ENCODE results near the gene SRR.

Gene SRR

DNA sequence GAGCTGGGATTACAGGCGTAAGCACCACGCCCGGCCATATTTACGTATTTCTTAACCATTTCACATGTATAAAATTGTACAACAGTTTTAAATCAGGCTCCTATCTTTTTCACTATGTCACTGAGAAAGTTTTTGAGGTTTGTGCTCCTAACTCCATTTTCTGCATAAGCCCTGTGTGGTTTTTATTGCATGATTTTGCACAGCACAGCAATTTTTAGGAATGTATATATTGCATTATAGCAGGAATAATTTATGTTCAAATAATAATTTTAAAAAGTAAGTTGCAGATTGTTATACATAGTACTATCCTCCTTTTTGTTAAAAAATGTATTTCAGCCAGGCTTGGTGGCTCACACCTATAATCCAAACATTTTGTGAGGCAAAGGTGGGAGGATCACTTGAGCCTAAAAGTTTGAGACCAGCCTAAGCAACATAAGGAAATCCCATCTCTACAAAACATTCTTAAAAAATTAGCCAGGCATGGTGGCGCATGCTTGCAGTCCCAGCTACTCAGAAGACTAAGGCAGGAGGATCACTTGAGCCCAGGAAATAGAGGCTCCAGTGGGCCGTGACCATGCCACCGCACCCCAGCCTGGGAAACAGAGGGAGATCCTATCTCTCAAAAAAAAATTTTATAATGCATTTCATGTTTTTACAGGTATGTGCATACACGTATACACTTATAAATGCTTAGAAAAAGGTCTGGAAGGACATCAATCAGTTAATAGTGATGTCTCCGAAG lies 26.1 kb upstream of the SRR start:
- no peak for DNase-seq (ENCODE audit: low read depth)
- no peak overlapping the region for H3K4me3 ChIP-seq (ENCODE audit: low read depth, low read length)
- TF ChIP-seq, protein P1, sequence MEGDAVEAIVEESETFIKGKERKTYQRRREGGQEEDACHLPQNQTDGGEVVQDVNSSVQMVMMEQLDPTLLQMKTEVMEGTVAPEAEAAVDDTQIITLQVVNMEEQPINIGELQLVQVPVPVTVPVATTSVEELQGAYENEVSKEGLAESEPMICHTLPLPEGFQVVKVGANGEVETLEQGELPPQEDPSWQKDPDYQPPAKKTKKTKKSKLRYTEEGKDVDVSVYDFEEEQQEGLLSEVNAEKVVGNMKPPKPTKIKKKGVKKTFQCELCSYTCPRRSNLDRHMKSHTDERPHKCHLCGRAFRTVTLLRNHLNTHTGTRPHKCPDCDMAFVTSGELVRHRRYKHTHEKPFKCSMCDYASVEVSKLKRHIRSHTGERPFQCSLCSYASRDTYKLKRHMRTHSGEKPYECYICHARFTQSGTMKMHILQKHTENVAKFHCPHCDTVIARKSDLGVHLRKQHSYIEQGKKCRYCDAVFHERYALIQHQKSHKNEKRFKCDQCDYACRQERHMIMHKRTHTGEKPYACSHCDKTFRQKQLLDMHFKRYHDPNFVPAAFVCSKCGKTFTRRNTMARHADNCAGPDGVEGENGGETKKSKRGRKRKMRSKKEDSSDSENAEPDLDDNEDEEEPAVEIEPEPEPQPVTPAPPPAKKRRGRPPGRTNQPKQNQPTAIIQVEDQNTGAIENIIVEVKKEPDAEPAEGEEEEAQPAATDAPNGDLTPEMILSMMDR (IDR thresholded peaks at IDR 0.05; ENCODE audit: insufficient read depth, low read depth, low read length, missing control alignments) = no peak

DNA sequence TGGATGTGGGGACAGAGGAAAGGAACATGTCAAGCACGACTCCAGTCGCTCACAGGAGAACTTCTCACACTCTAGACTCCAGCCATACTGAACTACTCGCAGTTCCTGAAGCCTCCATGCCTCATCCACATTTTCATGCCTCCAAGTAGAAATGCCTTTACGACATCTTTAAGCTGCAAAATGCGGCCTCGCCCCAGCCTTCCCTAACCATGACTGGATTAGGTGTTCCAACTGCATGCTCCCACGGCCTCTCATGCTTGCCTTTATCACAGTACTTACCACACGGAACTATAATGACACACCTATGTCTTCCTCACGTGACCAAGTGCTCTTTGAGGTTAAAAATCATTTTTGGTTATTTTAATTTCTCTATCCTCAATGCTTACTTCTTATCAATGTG lies 24.0 kb upstream of the SRR start:
- DNase-seq (ENCODE audit: low read depth) = no peak
- H3K4me3 ChIP-seq (ENCODE audit: low read depth, low read length) = no peak overlapping the region
- TF ChIP-seq, protein P1 (IDR thresholded peaks at IDR 0.05; ENCODE audit: insufficient read depth, low read depth, low read length, missing control alignments) = no peak

DNA sequence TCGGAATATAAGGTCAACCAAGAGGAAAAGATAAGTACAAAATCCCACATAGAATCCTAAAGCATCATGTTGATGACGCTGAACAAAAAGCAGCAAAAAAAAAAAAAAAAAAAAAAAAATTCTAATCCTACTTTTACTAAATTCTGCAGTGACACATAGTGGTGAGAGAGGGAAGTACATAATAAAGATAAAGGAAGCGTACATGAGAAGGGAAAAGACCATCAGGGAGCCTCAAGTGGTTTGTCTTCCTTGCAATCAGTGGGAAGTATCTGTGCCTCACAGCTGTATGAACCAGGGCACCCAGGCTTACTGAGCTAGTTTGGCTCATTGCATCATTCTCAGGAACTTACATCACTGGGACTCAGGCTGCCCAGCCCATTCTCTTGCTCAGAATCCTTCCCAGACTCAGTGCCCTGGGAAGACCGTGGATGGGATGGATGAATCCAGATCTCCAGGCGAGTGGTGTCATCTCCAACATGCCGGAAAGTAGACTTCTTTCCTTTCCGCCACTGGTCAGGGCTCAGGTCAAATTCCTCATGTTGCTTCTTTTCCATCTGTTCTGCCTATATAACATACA lies 21.4 kb upstream of the SRR start:
- peak; percentile 75 for DNase-seq (ENCODE audit: low read depth)
- TF ChIP-seq, protein P1 (IDR thresholded peaks at IDR 0.05; ENCODE audit: insufficient read depth, low read depth, low read length, missing control alignments) = peak; percentile 48
- H3K4me3 ChIP-seq (ENCODE audit: low read depth, low read length) = no peak overlapping the region

DNA sequence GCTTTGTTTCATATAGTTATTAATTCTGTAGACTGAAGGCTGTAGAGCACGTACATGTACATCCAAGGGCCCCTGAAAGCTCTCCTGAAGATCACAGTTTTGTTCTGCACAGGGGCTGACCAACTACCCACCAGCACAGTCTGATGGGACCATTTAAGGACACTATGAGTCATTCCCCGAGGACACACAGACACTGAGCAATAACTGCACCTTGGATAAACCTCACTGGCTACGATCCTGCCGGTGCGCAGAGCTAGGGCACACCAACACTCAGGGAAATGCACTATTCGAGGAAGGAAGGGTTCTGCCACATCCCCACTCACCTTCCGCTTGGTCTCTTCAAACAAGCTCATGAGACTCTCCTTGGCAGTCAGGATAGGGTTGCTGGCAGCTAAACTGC lies 20.4 kb upstream of the SRR start:
- no peak for DNase-seq (ENCODE audit: low read depth)
- TF ChIP-seq, protein P1 (IDR thresholded peaks at IDR 0.05; ENCODE audit: insufficient read depth, low read depth, low read length, missing control alignments) = no peak
- H3K4me3 ChIP-seq (ENCODE audit: low read depth, low read length) = no peak overlapping the region

DNA sequence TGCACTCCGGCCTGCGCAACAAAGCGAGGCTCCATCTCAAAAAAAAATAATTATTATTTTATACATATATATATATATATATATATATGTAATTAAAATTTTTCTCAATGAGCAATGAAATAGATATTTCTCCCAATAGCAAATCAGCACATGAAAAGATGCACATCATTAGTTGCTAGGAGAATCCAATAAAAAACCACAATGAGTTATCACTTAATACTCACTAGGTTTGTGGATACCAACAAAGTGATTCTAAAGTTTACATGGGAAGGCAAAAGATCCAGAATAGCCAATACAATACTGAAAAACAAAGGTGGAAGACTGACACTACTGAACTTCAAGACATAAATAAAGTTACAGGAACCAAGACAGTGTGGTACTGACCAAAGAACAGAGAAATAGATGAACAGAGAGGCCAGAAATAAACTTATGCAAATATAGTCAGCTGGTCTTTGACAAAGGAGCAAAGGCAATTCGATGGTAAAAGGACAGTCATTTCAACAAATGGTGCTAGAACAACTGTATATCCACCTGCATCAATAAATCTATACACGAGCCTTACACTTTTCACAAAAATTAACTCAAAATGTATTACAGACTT lies 13.8 kb upstream of the SRR start:
- TF ChIP-seq, protein P1 (IDR thresholded peaks at IDR 0.05; ENCODE audit: insufficient read depth, low read depth, low read length, missing control alignments) = no peak

DNA sequence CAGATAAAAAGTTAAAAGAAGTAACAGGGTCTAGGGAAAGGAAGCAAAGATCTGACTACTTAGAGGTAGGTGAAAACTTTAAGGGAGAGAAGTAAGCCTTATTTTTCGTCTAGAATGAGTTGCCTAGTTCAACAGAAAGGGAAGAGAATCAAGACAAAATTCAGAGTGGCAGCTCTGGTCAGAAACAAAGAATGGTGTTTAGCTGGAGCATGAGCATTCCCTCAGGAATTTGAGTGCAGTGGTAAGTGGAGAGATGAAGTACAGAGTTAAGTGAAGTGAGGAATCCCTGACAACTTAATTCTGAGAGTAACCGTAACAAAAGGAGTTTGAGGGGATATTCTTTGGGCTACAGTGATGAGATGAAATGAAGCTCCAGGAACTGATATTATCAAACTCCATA lies 11.7 kb upstream of the SRR start:
- TF ChIP-seq, protein P1 (IDR thresholded peaks at IDR 0.05; ENCODE audit: insufficient read depth, low read depth, low read length, missing control alignments) = no peak
- H3K4me3 ChIP-seq (ENCODE audit: low read depth, low read length) = no peak overlapping the region
- no peak for DNase-seq (ENCODE audit: low read depth)

More for the DNA sequence above, 13.8 kb upstream of the SRR start:
- H3K4me3 ChIP-seq (ENCODE audit: low read depth, low read length) = no peak overlapping the region
- DNase-seq (ENCODE audit: low read depth) = peak; percentile 53

Measured in GM12865 (cell line).